SK-N-SH (cell line): ENCODE data around the gene ARHGAP26.

Experiments used
- CHD2 ChIP-seq: fragments of 150-350 bp; IDR thresholded peaks from 2 replicates; pipeline ENCODE4 v1.6.1; 2018; ENCODE audit warnings: low read length; ENCODE audit not compliant: partially characterized antibody
- CTCF ChIP-seq: fragments of 200-600 bp; sonication (generic); IDR thresholded peaks from 2 replicates; pipeline ENCODE4 v1.6.1; 2017; ENCODE audit warnings: antibody characterized with exemption, mild to moderate bottlenecking, moderate library complexity
- RXRA ChIP-seq: IDR thresholded peaks from 2 replicates; pipeline ENCODE4 v1.4.0; 2012; ENCODE audit warnings: low read depth, mild to moderate bottlenecking, borderline replicate concordance
- TAF1 ChIP-seq: IDR thresholded peaks from 2 replicates; pipeline ENCODE4 v1.6.1; 2012; ENCODE audit warnings: low read depth, mild to moderate bottlenecking, low read length, moderate library complexity, borderline replicate concordance
- USF2 ChIP-seq: fragments of 150-350 bp; IDR thresholded peaks from 2 replicates; pipeline ENCODE4 v1.6.1; 2017; ENCODE audit warnings: antibody characterized with exemption, low read length, low read depth, borderline replicate concordance

GRCh38 chr5:143064218-143064641, 294.1 kb downstream of the ARHGAP26 start:
- TF ChIP-seq TAF1 (no peak), USF2 (no peak), RXRA (no peak), CHD2 (no peak), CTCF (no peak)
